ENCODE data around the gene CTIF. TPM values are rescaled to one million over a fixed set of nuclear protein-coding genes. Genes with fewer than 3 reads are reported as not detected.

Gene CTIF
- polyA plus RNA-seq, 1 donor from 2014 or later, result 50.2 TPM

- H4K20me1 ChIP-seq (ENCODE audit: insufficient read depth), result no peaks in the 10 kb centered on the region
- H3K9ac ChIP-seq (ENCODE audit: low read length), result no peak overlapping the region
- H2AFZ ChIP-seq (ENCODE audit: low read depth, low read length), result no peak overlapping the region
- no peaks in the 10 kb centered on the region for H3K79me2 ChIP-seq (replicated peaks; ENCODE audit: insufficient read depth, low read length)
- H3K36me3 ChIP-seq (ENCODE audit: insufficient read depth, low read length), result peaks cover 4% of the 10 kb centered on the region
- no peaks in the 10 kb centered on the region for H3K9me2 ChIP-seq (ENCODE audit: insufficient read depth, low read length)
- TF ChIP-seq CTCF (IDR thresholded peaks at IDR 0.05; ENCODE audit: poor library complexity, severe bottlenecking) (no peak), MXI1 (conservative IDR thresholded peaks at IDR 0.05; ENCODE audit: poor library complexity, severe bottlenecking) (no peak), TAF1 (IDR thresholded peaks at IDR 0.05; ENCODE audit: low read depth) (no peak), SMC3 (conservative IDR thresholded peaks at IDR 0.05; ENCODE audit: poor library complexity) (no peak), POLR2AphosphoS5 (IDR thresholded peaks at IDR 0.05) (no peak), RAD21 (conservative IDR thresholded peaks at IDR 0.05) (no peak), EZH2 (IDR thresholded peaks at IDR 0.05; ENCODE audit: borderline replicate concordance, insufficient read depth, low read length, poor library complexity, severe bottlenecking) (no peak), EP300 (conservative IDR thresholded peaks at IDR 0.05; ENCODE audit: poor library complexity, severe bottlenecking) (no peak)
- TF ChIP-seq, protein P1, sequence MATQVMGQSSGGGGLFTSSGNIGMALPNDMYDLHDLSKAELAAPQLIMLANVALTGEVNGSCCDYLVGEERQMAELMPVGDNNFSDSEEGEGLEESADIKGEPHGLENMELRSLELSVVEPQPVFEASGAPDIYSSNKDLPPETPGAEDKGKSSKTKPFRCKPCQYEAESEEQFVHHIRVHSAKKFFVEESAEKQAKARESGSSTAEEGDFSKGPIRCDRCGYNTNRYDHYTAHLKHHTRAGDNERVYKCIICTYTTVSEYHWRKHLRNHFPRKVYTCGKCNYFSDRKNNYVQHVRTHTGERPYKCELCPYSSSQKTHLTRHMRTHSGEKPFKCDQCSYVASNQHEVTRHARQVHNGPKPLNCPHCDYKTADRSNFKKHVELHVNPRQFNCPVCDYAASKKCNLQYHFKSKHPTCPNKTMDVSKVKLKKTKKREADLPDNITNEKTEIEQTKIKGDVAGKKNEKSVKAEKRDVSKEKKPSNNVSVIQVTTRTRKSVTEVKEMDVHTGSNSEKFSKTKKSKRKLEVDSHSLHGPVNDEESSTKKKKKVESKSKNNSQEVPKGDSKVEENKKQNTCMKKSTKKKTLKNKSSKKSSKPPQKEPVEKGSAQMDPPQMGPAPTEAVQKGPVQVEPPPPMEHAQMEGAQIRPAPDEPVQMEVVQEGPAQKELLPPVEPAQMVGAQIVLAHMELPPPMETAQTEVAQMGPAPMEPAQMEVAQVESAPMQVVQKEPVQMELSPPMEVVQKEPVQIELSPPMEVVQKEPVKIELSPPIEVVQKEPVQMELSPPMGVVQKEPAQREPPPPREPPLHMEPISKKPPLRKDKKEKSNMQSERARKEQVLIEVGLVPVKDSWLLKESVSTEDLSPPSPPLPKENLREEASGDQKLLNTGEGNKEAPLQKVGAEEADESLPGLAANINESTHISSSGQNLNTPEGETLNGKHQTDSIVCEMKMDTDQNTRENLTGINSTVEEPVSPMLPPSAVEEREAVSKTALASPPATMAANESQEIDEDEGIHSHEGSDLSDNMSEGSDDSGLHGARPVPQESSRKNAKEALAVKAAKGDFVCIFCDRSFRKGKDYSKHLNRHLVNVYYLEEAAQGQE (IDR thresholded peaks at IDR 0.05; ENCODE audit: borderline replicate concordance), result no peak
- H3F3A ChIP-seq (ENCODE audit: insufficient read depth, low read length, poor library complexity, severe bottlenecking), result no peaks in the 10 kb centered on the region
- no peak overlapping the region for H3K4me2 ChIP-seq (ENCODE audit: low read length)
- no peak overlapping the region for H3K4me3 ChIP-seq (ENCODE audit: low read length)
- H3K9me3 ChIP-seq (ENCODE audit: low read length), result no peaks in the 10 kb centered on the region
- no peak overlapping the region for H3K27ac ChIP-seq (ENCODE audit: low read length)
- H3K27me3 ChIP-seq (ENCODE audit: insufficient read depth, low read depth, low read length), result no peaks in the 10 kb centered on the region
Measured at GRCh38 chr18:48697441-48697840, 158.6 kb downstream of the CTIF start.

DNA sequence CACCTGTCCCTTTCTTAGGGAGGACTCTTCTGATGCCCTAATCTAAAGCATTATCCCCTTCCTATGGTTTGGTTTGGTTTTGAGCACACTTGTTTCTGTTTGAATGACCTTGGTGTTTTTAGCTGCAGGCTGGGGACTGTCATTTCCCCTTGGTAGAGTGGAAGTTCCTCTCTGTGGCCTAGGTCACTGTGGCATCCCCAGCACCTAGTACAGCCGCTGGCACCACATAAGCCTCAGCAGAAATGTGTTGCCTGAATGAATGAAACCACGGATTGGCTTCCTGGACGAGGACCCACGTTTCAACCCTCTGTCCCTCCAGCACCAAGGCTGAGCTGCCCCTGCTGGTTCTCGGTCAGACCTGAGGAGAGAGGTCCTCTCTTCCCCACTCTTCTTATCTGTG, 159.9 kb downstream of the CTIF start:
- Histone ChIP-seq H3K27ac (ENCODE audit: low read length) (no peak overlapping the region), H3K9ac (ENCODE audit: low read length) (no peak overlapping the region), H3K79me2 (replicated peaks; ENCODE audit: insufficient read depth, low read length) (no peaks in the 10 kb centered on the region), H3K9me3 (ENCODE audit: low read length) (no peaks in the 10 kb centered on the region), H3K9me2 (ENCODE audit: insufficient read depth, low read length) (no peaks in the 10 kb centered on the region), H3K27me3 (ENCODE audit: insufficient read depth, low read depth, low read length) (no peaks in the 10 kb centered on the region), H3K36me3 (ENCODE audit: insufficient read depth, low read length) (no peaks in the 10 kb centered on the region), H3F3A (ENCODE audit: insufficient read depth, low read length, poor library complexity, severe bottlenecking) (no peaks in the 10 kb centered on the region), H3K4me2 (ENCODE audit: low read length) (no peak overlapping the region), H3K4me3 (ENCODE audit: low read length) (no peak overlapping the region), H2AFZ (ENCODE audit: low read depth, low read length) (no peak overlapping the region), H4K20me1 (ENCODE audit: insufficient read depth) (no peaks in the 10 kb centered on the region)
- no peak for TF ChIP-seq RAD21 (conservative IDR thresholded peaks at IDR 0.05)
- no peak for TF ChIP-seq EP300 (conservative IDR thresholded peaks at IDR 0.05; ENCODE audit: poor library complexity, severe bottlenecking)
- no peak for TF ChIP-seq CTCF (IDR thresholded peaks at IDR 0.05; ENCODE audit: poor library complexity, severe bottlenecking)
- TF ChIP-seq SMC3 (conservative IDR thresholded peaks at IDR 0.05; ENCODE audit: poor library complexity), result no peak
- TF ChIP-seq TAF1 (IDR thresholded peaks at IDR 0.05; ENCODE audit: low read depth), result no peak
- no peak for TF ChIP-seq EZH2 (IDR thresholded peaks at IDR 0.05; ENCODE audit: borderline replicate concordance, insufficient read depth, low read length, poor library complexity, severe bottlenecking)

Measured in neural cell (in vitro differentiated cells).